Suppressor macrophage treated with lipopolysaccharide for 1 hour (primary cell): ENCODE results near the gene ITGBL1.

ENCODE experiments used
- DNase-seq, 3 donors: peaks; one replicate each; pipeline ENCODE4 v3.0.0-alpha.2; 2020 to 2022

Gene ITGBL1

GRCh38 chr13:101706651-101707050 lies 254.2 kb downstream of the ITGBL1 start:
- peak; percentile 36 to 61 (median 45) for DNase-seq

- DNase-seq, result no peak
Observed at GRCh38 chr13:101707659-101708058, 255.2 kb downstream of the ITGBL1 start.

GRCh38 chr13:101708115-101708514 lies 255.6 kb downstream of the ITGBL1 start:
- DNase-seq, result no peak

- no peak for DNase-seq
Observed at GRCh38 chr13:101709952-101710351, 257.5 kb downstream of the ITGBL1 start.

- no peak for DNase-seq
Observed at GRCh38 chr13:101711307-101712025, 259.0 kb downstream of the ITGBL1 start.

- no peak for DNase-seq
Observed at GRCh38 chr13:101712026-101712348, 259.5 kb downstream of the ITGBL1 start.

GRCh38 chr13:101714195-101714594 lies 261.7 kb downstream of the ITGBL1 start:
- no peak for DNase-seq

GRCh38 chr13:101717353-101717752 lies 264.9 kb downstream of the ITGBL1 start:
- DNase-seq, result no peak

GRCh38 chr13:101718496-101718895 lies 266.0 kb downstream of the ITGBL1 start:
- DNase-seq, result no peak

GRCh38 chr13:101726681-101727080 lies 274.2 kb downstream of the ITGBL1 start:
- no peak for DNase-seq

GRCh38 chr13:101727118-101727517 lies 274.6 kb downstream of the ITGBL1 start:
- no peak for DNase-seq

GRCh38 chr13:101728021-101728420 lies 275.5 kb downstream of the ITGBL1 start:
- no peak for DNase-seq

- DNase-seq, result no peak
Observed at GRCh38 chr13:101728615-101729014, 276.1 kb downstream of the ITGBL1 start.

GRCh38 chr13:101730420-101731000 lies 278.0 kb downstream of the ITGBL1 start:
- DNase-seq, result no peak

GRCh38 chr13:101736566-101736965 lies 284.1 kb downstream of the ITGBL1 start:
- no peak for DNase-seq

GRCh38 chr13:101738336-101738735 lies 285.9 kb downstream of the ITGBL1 start:
- no peak for DNase-seq

GRCh38 chr13:101739382-101740178 lies 287.1 kb downstream of the ITGBL1 start:
- DNase-seq, result no peak

- DNase-seq, result no peak
Observed at GRCh38 chr13:101746513-101746912, 294.0 kb downstream of the ITGBL1 start.

- no peak for DNase-seq
Observed at GRCh38 chr13:101747039-101747438, 294.6 kb downstream of the ITGBL1 start.

GRCh38 chr13:101749584-101749983 lies 297.1 kb downstream of the ITGBL1 start:
- no peak for DNase-seq

GRCh38 chr13:101751488-101751887 lies 299.0 kb downstream of the ITGBL1 start:
- DNase-seq, result peak; percentile 54 to 67 (median 66)

GRCh38 chr13:101752432-101752831 lies 300.0 kb downstream of the ITGBL1 start:
- DNase-seq, result no peak

- no peak for DNase-seq
Observed at GRCh38 chr13:101755228-101755887, 302.9 kb downstream of the ITGBL1 start.
